Measurements from ENCODE around the gene CXCL12.

Gene CXCL12

GRCh38 chr10:44343843-44344242 is 41.1 kb downstream of the CXCL12 start:
- H3K9me3 ChIP-seq (ENCODE audit: severe bottlenecking) = no peaks in the 10 kb centered on the region
- no peaks in the 10 kb centered on the region for H3K36me3 ChIP-seq (ENCODE audit: low read depth)
- TF ChIP-seq CTCF (IDR thresholded peaks at IDR 0.05; ENCODE audit: poor library complexity, severe bottlenecking) = peak; percentile 9
- H3K4me3 ChIP-seq (ENCODE audit: severe bottlenecking) = no peak overlapping the region
- no peak overlapping the region for H3K27ac ChIP-seq (ENCODE audit: poor library complexity, severe bottlenecking)
- DNase-seq (ENCODE audit: low spot score) (no peak), ATAC-seq (ENCODE audit: low read depth) (no peak)
- no peaks in the 10 kb centered on the region for H3K4me1 ChIP-seq (ENCODE audit: insufficient read depth, poor library complexity, severe bottlenecking)
- H3K27me3 ChIP-seq (ENCODE audit: insufficient read depth, poor library complexity, severe bottlenecking) = no peaks in the 10 kb centered on the region

GRCh38 chr10:44341886-44342285 is 43.0 kb downstream of the CXCL12 start:
- H3K36me3 ChIP-seq (ENCODE audit: low read depth) = no peaks in the 10 kb centered on the region
- no peaks in the 10 kb centered on the region for H3K4me1 ChIP-seq (ENCODE audit: insufficient read depth, poor library complexity, severe bottlenecking)
- no peak overlapping the region for H3K4me3 ChIP-seq (ENCODE audit: severe bottlenecking)
- H3K27me3 ChIP-seq (ENCODE audit: insufficient read depth, poor library complexity, severe bottlenecking) = no peaks in the 10 kb centered on the region
- no peak for ATAC-seq (ENCODE audit: low read depth)
- H3K27ac ChIP-seq (ENCODE audit: poor library complexity, severe bottlenecking) = no peak overlapping the region
- DNase-seq (ENCODE audit: low spot score) = no peak
- TF ChIP-seq CTCF (IDR thresholded peaks at IDR 0.05; ENCODE audit: poor library complexity, severe bottlenecking) = no peak
- no peaks in the 10 kb centered on the region for H3K9me3 ChIP-seq (ENCODE audit: severe bottlenecking)

- TF ChIP-seq CTCF (IDR thresholded peaks at IDR 0.05; ENCODE audit: poor library complexity, severe bottlenecking) = no peak
- no peaks in the 10 kb centered on the region for H3K4me1 ChIP-seq (ENCODE audit: insufficient read depth, poor library complexity, severe bottlenecking)
- DNase-seq (ENCODE audit: low spot score) (no peak), ATAC-seq (ENCODE audit: low read depth) (no peak)
- H3K4me3 ChIP-seq (ENCODE audit: severe bottlenecking) = no peak overlapping the region
- no peak overlapping the region for H3K27ac ChIP-seq (ENCODE audit: poor library complexity, severe bottlenecking)
- H3K27me3 ChIP-seq (ENCODE audit: insufficient read depth, poor library complexity, severe bottlenecking) = no peaks in the 10 kb centered on the region
- no peaks in the 10 kb centered on the region for H3K36me3 ChIP-seq (ENCODE audit: low read depth)
- no peaks in the 10 kb centered on the region for H3K9me3 ChIP-seq (ENCODE audit: severe bottlenecking)
These were observed 44.3 kb downstream of the CXCL12 start for GRCh38 chr10:44340557-44340956.

- ATAC-seq (ENCODE audit: low read depth) = no peak
These were observed 45.7 kb downstream of the CXCL12 start for GRCh38 chr10:44339218-44339617.

More at GRCh38 chr10:44339218-44339617, 45.7 kb downstream of the CXCL12 start:
- Histone ChIP-seq H3K4me3 (ENCODE audit: severe bottlenecking) (no peak overlapping the region), H3K4me1 (ENCODE audit: insufficient read depth, poor library complexity, severe bottlenecking) (no peaks in the 10 kb centered on the region), H3K27ac (ENCODE audit: poor library complexity, severe bottlenecking) (no peak overlapping the region), H3K27me3 (ENCODE audit: insufficient read depth, poor library complexity, severe bottlenecking) (no peaks in the 10 kb centered on the region), H3K36me3 (ENCODE audit: low read depth) (no peaks in the 10 kb centered on the region), H3K9me3 (ENCODE audit: severe bottlenecking) (no peaks in the 10 kb centered on the region)
- no peak for TF ChIP-seq CTCF (IDR thresholded peaks at IDR 0.05; ENCODE audit: poor library complexity, severe bottlenecking)
- DNase-seq (ENCODE audit: low spot score) = no peak
